Esophagus squamous epithelium (tissue), 4 donors: ENCODE measurements around the gene TPX2.

ENCODE experiments used
- CTCF ChIP-seq, 6 experiments: fragments of 450-650 bp in 4 of 6; fragments of 200-600 bp in 2 of 6; sonication (generic) in 2 of 6; IDR thresholded peaks; one replicate each; pipeline ENCODE4 v1.5.1; 2016 to 2019; ENCODE audit warnings: antibody characterized with exemption in 6 of 6, mild to moderate bottlenecking in 4 of 6, moderate library complexity in 4 of 6
- POLR2A ChIP-seq, 4 donors: fragments of 450-650 bp; IDR thresholded peaks; one replicate each; pipeline ENCODE4 v1.6.1; 2017; ENCODE audit warnings: antibody characterized with exemption in 4 of 4, mild to moderate bottlenecking in 4 of 4, moderate library complexity in 3 of 4

DNA sequence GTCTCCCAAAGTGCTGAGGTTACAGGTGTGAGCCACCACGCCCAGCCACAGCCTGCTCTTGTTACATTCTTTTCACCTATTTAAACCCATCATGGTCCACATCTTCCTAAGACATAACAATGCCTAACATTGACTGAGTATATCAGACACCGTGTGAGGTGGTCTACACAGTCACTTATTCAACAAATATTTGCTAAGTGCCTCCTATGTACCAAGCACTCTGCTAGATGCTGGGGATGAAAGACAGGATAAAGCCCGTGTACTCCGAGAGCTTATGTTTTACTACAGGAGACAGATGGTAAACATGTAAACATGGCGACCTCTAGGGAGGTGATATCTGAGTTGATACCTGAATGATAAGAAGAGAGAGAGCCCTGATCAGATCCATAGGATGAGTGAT lies 29.2 kb upstream of the TPX2 start:
- TF ChIP-seq CTCF (IDR thresholded peaks at IDR 0.05) (no peak), POLR2A (IDR thresholded peaks at IDR 0.05) (no peak)
